Astrocyte (in vitro differentiated cells and primary cell): Measurements from ENCODE around the gene PIGQ. TPM values are rescaled to one million over a fixed set of nuclear protein-coding genes. Genes with fewer than 3 reads are reported as not detected.
A peak's percentile ranks its signal among the peaks of the same experiment; 100 is the strongest.

Source experiments
- DNase-seq: peaks from one replicate; pipeline ENCODE4 v3.0.0-alpha.2; 2010; ENCODE audit warnings: low read depth
- FAIRE-seq: peaks from 2 replicates; lab custom pipeline; 2011; peaks lifted over from hg19 to GRCh38; lab: Jason Lieb, UNC
- H2AFZ ChIP-seq: 2 replicates; pipeline ENCODE4 v1.6.0; 2012; ENCODE audit warnings: low read depth, low read length, inconsistent platforms
- H3K27ac ChIP-seq: 2 replicates; pipeline ENCODE4 v1.5.1; 2011; ENCODE audit warnings: low read depth, low read length, inconsistent platforms
- H3K27me3 ChIP-seq: 2 replicates; pipeline ENCODE4 v1.6.0; 2011; ENCODE audit warnings: low read length, inconsistent platforms; ENCODE audit not compliant: insufficient read depth
- H3K36me3 ChIP-seq: 2 replicates; pipeline ENCODE4 v1.5.1; 2011; ENCODE audit warnings: low read length, inconsistent platforms; ENCODE audit not compliant: insufficient read depth
- H3K4me1 ChIP-seq: 2 replicates; pipeline ENCODE4 v1.5.1; 2011; ENCODE audit warnings: low read length, inconsistent platforms; ENCODE audit not compliant: insufficient read depth
- H3K4me2 ChIP-seq: 2 replicates; pipeline ENCODE4 v1.6.0; 2012; ENCODE audit warnings: low read length, inconsistent platforms
- H3K4me3 ChIP-seq: 2 replicates; pipeline ENCODE4 v1.5.1; 2011; ENCODE audit warnings: low read depth, mild to moderate bottlenecking, low read length, inconsistent platforms; ENCODE audit not compliant: insufficient read depth
- H3K79me2 ChIP-seq: 2 replicates; pipeline ENCODE4 v1.6.0; 2012; ENCODE audit warnings: mild to moderate bottlenecking, low read length, inconsistent platforms; ENCODE audit not compliant: insufficient read depth
- H3K9ac ChIP-seq: 2 replicates; pipeline ENCODE4 v1.6.0; 2012; ENCODE audit warnings: mild to moderate bottlenecking, low read length, inconsistent platforms
- H3K9me3 ChIP-seq: 2 replicates; pipeline ENCODE4 v1.5.1; 2012; ENCODE audit warnings: low read depth, mild to moderate bottlenecking, low read length, inconsistent platforms; ENCODE audit not compliant: insufficient read depth
- H4K20me1 ChIP-seq: 2 replicates; pipeline ENCODE4 v1.6.0; 2012; ENCODE audit warnings: low read length, inconsistent platforms; ENCODE audit not compliant: insufficient read depth
- H3K27ac Mint-ChIP-seq: one replicate; pipeline ENCODE4 v1.8.0; 2021; ENCODE audit warnings: mild to moderate bottlenecking, mixed read lengths; ENCODE audit not compliant: unreplicated experiment
- H3K27me3 Mint-ChIP-seq: one replicate; pipeline ENCODE4 v1.8.0; 2021; ENCODE audit warnings: low read depth, mixed read lengths; ENCODE audit not compliant: unreplicated experiment
- H3K36me3 Mint-ChIP-seq: one replicate; pipeline ENCODE4 v1.8.0; 2021; ENCODE audit warnings: low read depth, mixed read lengths; ENCODE audit not compliant: unreplicated experiment
- H3K4me1 Mint-ChIP-seq: one replicate; pipeline ENCODE4 v1.8.0; 2021; ENCODE audit warnings: low read depth, mixed read lengths; ENCODE audit not compliant: unreplicated experiment
- H3K4me3 Mint-ChIP-seq: one replicate; pipeline ENCODE4 v1.8.0; 2021; ENCODE audit warnings: mild to moderate bottlenecking, moderate library complexity, mixed read lengths; ENCODE audit not compliant: unreplicated experiment
- H3K9me3 Mint-ChIP-seq: one replicate; pipeline ENCODE4 v1.8.0; 2021; ENCODE audit warnings: mild to moderate bottlenecking, mixed read lengths; ENCODE audit not compliant: unreplicated experiment
- EZH2 ChIP-seq: IDR thresholded peaks from 2 replicates; pipeline ENCODE4 v1.6.1; 2012; ENCODE audit warnings: mild to moderate bottlenecking, low read length, inconsistent platforms; ENCODE audit not compliant: insufficient read depth
- total RNA-seq: library from RNA; stranded (reverse); gene quantifications from 2 replicates; pipeline ENCODE4 v1.2.1, GENCODE V29; 2021
- TF ChIP-seq, protein P1 (sequence below): IDR thresholded peaks from 2 replicates; pipeline ENCODE4 v1.5.1; 2011; ENCODE audit warnings: low read depth, mild to moderate bottlenecking, inconsistent platforms, low read length, moderate library complexity; ENCODE audit not compliant: insufficient read depth

PIGQ gene
- total RNA-seq, 1 donor from 2014 or later = 22.4 TPM

DNA sequence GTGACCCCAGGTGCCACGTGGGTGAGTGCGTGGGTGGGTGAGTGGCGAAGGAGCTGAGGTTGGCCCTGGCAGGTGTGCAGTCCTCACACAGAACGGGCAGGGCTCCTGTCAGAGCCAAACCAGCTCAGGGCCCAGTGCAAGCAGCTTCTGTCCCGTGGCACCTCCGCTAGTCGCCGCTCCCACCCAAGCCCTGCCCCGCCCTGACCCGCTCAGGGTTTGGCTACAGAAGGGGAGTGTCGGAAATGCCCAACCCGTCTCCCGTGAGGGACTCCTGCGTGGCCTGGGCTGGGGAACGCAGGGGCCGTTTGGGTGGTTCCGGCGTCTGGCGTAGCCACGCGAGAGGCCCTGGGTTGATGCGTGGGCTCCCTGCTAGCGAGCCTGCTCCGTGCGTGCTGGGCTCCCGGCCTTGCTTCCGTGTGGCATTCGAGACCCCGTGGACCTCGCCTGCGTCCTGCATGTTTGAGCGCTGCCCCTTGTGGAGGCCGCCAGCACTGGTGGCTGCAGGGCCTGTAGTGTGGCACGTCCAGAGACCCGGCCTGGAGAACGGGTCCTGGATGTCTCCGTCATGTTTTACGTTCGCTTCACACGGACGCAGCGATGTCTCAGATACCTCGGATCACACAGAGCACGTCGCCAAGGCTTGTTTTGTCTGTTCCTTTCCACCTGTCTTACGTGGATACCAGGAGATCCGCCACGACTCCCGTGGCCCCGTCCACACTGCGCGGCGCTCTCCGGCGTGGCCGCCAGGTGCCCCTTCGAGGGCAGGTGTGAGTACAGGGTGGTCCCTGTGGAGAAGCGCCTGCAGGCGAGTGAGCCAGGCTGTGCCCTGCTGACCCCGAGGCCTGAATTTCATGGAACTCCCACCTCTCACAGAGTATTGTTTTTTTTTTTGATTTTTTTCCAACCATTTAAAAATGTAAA lies 32.1 kb upstream of the PIGQ start:
- Histone ChIP-seq H2AFZ (no peak overlapping the region), H3K27ac (no peak overlapping the region), H3K4me2 (no peak overlapping the region), H3K27me3 (no peaks in the 10 kb centered on the region), H3K9ac (no peak overlapping the region), H3K9me3 (no peaks in the 10 kb centered on the region), H4K20me1 (peaks cover 97% of the 10 kb centered on the region), H3K36me3 (no peaks in the 10 kb centered on the region), H3K79me2 (peaks cover 98% of the 10 kb centered on the region), H3K4me3 (no peak overlapping the region), H3K4me1 (peaks cover 29% of the 10 kb centered on the region)
- TF ChIP-seq EZH2 = no peak
- TF ChIP-seq, protein P1, sequence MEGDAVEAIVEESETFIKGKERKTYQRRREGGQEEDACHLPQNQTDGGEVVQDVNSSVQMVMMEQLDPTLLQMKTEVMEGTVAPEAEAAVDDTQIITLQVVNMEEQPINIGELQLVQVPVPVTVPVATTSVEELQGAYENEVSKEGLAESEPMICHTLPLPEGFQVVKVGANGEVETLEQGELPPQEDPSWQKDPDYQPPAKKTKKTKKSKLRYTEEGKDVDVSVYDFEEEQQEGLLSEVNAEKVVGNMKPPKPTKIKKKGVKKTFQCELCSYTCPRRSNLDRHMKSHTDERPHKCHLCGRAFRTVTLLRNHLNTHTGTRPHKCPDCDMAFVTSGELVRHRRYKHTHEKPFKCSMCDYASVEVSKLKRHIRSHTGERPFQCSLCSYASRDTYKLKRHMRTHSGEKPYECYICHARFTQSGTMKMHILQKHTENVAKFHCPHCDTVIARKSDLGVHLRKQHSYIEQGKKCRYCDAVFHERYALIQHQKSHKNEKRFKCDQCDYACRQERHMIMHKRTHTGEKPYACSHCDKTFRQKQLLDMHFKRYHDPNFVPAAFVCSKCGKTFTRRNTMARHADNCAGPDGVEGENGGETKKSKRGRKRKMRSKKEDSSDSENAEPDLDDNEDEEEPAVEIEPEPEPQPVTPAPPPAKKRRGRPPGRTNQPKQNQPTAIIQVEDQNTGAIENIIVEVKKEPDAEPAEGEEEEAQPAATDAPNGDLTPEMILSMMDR = no peak
- Mint-ChIP-seq H3K36me3 (no peaks in the 10 kb centered on the region), H3K27me3 (no peaks in the 10 kb centered on the region), H3K9me3 (no peaks in the 10 kb centered on the region), H3K4me1 (no peaks in the 10 kb centered on the region), H3K4me3 (no peak overlapping the region), H3K27ac (no peak overlapping the region)
- DNase-seq (no peak), FAIRE-seq (no peak)

DNA sequence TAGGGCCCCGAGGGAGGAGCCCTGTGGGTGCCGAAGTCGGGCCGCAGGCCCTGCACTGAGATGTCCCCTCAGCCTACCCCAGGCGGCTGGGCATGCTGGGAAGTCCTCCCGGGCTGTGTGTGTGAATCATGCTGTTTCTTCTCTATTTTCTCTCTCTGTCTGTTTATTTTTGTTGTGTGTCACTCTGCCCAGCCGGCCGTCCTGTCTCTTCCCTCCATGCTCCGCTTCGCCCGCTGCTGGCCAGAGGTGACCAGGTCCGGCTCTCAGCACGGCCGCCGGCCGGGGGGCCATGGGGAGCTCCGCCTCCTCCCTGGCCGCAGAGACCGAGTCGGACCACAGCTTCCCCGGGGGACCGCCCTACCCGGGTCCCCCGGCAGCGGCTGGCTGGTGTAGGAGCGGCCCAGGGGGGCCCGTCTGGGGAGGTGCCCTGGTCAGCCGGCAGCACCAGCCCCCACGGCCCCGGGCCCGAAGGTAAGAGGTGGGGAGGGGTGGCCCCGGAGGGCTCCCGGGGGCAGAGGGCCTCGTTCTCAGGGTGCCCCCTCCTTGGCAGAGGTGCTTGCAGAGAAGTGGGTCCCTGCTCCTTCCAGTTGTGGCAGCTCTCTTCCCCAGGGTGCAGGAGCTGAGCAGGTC lies 29.8 kb upstream of the PIGQ start:
- no peaks in the 10 kb centered on the region for H3K9me3 ChIP-seq
- H3K4me3 ChIP-seq = no peak overlapping the region
- peaks cover 95% of the 10 kb centered on the region for H3K79me2 ChIP-seq
- peak overlapping the region; percentile 57 for H3K9ac ChIP-seq
- H3K4me1 ChIP-seq = peaks cover 27% of the 10 kb centered on the region
- Mint-ChIP-seq H3K36me3 (peaks cover 2% of the 10 kb centered on the region), H3K27ac (no peak overlapping the region), H3K4me3 (no peak overlapping the region), H3K27me3 (no peaks in the 10 kb centered on the region), H3K4me1 (no peaks in the 10 kb centered on the region), H3K9me3 (no peaks in the 10 kb centered on the region)
- H4K20me1 ChIP-seq = peaks cover 94% of the 10 kb centered on the region
- peak overlapping the region; percentile 66 for H3K27ac ChIP-seq
- no peak overlapping the region for H2AFZ ChIP-seq
- TF ChIP-seq EZH2 = no peak
- TF ChIP-seq, protein P1 = no peak
- no peaks in the 10 kb centered on the region for H3K36me3 ChIP-seq
- FAIRE-seq (no peak), DNase-seq (peak; percentile 66)
- H3K4me2 ChIP-seq = peak overlapping the region; percentile 68
- H3K27me3 ChIP-seq = no peaks in the 10 kb centered on the region
